CD4-positive, alpha-beta T cell treated with Interleukin-12 subunit alpha and Interleukin-12 subunit beta, for 1 hour (primary cell): Measurements from ENCODE around the gene DCAF8.

ENCODE experiments used
- DNase-seq: peaks from one replicate; pipeline ENCODE4 v3.0.0-alpha.2; 2020

Gene DCAF8

DNA sequence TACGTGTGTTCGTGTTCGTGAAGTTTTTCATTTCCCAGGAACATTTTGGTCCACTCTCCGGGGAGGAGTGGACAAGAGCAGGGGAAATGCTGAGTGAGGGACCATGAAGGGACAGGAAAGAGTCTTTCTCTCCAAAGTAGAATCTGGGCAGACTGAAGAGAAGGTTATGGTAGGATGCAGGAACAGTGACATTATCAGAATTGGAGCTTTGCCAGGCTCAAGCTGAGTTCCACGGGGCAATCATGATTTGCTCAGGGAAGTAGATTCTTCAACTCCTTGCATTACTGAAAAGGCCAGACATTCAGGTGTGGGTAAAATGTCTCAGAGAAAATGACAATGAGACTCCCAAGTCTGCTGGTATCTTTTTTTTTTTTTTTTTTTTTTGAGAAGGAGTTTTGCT is 94.3 kb downstream of the DCAF8 start:
- no peak for DNase-seq

DNA sequence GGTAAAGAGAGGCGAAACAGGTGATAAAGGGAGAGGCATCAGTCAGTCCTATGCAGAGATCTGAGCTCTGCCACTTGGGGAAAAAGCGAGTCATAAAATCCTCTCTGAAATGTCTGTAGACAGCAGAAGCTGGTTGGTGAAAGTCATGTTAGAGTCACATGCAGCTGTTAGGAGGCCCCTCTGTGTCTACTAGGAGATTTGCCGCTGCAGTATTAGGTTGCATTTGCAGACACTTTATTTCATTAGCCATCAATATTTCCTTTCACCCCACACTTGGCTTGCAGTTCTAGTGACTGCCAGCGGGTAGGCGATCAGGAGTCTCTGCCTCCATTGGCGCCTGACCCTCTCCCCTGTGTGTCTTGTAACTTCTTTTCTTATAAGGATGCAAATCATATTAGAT is 94.8 kb downstream of the DCAF8 start:
- no peak for DNase-seq

GRCh38 chr1:160167056-160167455 is 95.3 kb downstream of the DCAF8 start:
- no peak for DNase-seq

- no peak for DNase-seq
These were observed 96.0 kb downstream of the DCAF8 start for GRCh38 chr1:160166166-160166868.
